ENCODE measurements around the gene SHROOM3.
A peak's percentile ranks its signal among the peaks of the same experiment; 100 is the strongest.

The SHROOM3 gene

DNA sequence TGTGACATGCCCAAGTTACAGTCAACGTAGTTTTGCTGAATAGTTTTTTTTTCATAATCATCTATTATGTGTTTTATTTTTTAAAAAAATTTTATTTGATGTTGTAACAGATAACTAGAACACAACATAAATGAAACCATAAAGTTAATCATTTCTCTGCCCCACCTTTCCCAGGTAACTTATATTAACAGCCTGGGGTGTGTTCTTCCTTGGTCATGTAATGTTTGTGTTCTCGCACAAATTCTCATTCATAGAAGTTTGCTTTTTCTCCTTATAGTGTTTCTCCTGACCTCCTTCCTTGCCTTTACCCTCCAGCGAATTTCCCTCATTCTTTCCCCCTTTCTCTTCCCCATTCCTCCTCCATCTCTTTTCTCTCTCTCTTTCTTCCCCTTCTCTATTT is 248.1 kb downstream of the SHROOM3 start:
- H3K27me3 ChIP-seq (replicated peaks; ENCODE audit: control insufficient read depth, insufficient read depth, low read length) = no peaks in the 10 kb centered on the region; the same call in 1 of the 2 replicates
- H3K36me3 ChIP-seq (ENCODE audit: control insufficient read depth, insufficient read depth, low read length) = no peaks in the 10 kb centered on the region
- DNase-seq (ENCODE audit: extremely low read depth, insufficient read length) = no peak
- TF ChIP-seq, protein P1, sequence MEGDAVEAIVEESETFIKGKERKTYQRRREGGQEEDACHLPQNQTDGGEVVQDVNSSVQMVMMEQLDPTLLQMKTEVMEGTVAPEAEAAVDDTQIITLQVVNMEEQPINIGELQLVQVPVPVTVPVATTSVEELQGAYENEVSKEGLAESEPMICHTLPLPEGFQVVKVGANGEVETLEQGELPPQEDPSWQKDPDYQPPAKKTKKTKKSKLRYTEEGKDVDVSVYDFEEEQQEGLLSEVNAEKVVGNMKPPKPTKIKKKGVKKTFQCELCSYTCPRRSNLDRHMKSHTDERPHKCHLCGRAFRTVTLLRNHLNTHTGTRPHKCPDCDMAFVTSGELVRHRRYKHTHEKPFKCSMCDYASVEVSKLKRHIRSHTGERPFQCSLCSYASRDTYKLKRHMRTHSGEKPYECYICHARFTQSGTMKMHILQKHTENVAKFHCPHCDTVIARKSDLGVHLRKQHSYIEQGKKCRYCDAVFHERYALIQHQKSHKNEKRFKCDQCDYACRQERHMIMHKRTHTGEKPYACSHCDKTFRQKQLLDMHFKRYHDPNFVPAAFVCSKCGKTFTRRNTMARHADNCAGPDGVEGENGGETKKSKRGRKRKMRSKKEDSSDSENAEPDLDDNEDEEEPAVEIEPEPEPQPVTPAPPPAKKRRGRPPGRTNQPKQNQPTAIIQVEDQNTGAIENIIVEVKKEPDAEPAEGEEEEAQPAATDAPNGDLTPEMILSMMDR (IDR thresholded peaks at IDR 0.05; ENCODE audit: insufficient read depth, low read length, poor library complexity, severe bottlenecking) = no peak
- H3K4me3 ChIP-seq (replicated peaks; ENCODE audit: low read depth, low read length) = no peak overlapping the region

DNA sequence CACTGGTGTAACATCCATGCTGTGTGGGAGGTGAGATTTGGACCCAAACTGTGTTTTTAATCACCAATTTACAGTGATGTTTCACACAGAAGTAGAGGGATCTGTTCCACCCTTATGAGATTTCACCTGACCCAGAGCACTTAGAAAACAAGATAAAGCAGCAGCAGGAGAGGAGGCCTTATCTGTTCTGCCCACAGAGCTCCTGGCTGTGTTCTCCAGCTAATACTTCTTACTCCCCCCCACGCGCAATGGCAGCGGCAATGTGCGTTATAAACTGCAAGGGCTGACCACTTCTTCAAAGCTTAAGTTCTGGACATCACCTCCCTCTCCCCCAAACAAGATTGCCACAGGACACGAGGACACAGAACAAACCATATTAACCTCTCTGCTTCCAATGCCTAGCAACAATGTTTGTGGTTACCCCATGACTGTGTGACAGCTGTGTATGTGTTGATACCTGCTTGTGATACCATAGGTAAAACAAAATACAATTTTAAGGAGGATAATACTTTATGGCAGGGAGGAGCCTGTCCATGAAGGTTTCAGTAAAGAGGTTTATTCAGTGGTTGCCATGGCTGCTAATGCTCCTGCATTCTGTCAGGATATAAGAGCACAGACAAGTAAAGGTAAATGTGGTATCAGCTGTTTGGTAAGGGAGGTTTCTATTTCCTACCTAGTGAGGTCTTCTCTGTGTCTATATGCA is 252.9 kb downstream of the SHROOM3 start:
- Histone ChIP-seq H3K4me3 (replicated peaks; ENCODE audit: low read depth, low read length) (no peak overlapping the region), H3K27me3 (replicated peaks; ENCODE audit: control insufficient read depth, insufficient read depth, low read length) (no peaks in the 10 kb centered on the region; the same call in 1 of the 2 replicates), H3K36me3 (ENCODE audit: control insufficient read depth, insufficient read depth, low read length) (no peaks in the 10 kb centered on the region)
- TF ChIP-seq, protein P1 (IDR thresholded peaks at IDR 0.05; ENCODE audit: insufficient read depth, low read length, poor library complexity, severe bottlenecking) = no peak
- DNase-seq (ENCODE audit: extremely low read depth, insufficient read length) = no peak

DNA sequence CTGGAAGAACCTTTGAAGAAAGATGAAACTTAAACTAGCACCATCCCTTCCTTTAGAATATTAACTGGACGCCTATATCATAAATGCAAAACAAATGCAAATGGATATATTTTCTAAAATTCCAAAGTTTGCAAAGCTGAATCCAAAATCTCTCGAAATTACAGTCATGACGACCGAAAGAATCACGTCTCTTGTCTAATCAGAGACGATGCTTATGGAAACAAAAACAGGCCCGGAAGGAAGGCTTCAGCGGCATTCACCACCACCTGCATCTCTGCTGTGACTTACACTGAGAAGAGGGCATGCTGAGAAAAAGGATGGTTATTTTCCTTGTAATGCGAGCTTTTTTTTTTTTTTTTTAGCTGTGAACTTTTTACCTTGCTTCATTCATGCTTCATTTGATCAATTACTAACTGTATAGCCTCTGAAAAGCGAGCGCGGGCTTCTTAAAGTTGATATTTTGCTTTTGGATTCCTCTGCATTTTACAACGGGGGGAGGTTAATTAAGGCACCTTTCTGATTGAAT is 253.7 kb downstream of the SHROOM3 start:
- Histone ChIP-seq H3K36me3 (ENCODE audit: control insufficient read depth, insufficient read depth, low read length) (no peaks in the 10 kb centered on the region), H3K27me3 (replicated peaks; ENCODE audit: control insufficient read depth, insufficient read depth, low read length) (no peaks in the 10 kb centered on the region; the same call in 1 of the 2 replicates), H3K4me3 (replicated peaks; ENCODE audit: low read depth, low read length) (peak overlapping the region; percentile 61)
- TF ChIP-seq, protein P1 (IDR thresholded peaks at IDR 0.05; ENCODE audit: insufficient read depth, low read length, poor library complexity, severe bottlenecking) = no peak
- no peak for DNase-seq (ENCODE audit: extremely low read depth, insufficient read length)

DNA sequence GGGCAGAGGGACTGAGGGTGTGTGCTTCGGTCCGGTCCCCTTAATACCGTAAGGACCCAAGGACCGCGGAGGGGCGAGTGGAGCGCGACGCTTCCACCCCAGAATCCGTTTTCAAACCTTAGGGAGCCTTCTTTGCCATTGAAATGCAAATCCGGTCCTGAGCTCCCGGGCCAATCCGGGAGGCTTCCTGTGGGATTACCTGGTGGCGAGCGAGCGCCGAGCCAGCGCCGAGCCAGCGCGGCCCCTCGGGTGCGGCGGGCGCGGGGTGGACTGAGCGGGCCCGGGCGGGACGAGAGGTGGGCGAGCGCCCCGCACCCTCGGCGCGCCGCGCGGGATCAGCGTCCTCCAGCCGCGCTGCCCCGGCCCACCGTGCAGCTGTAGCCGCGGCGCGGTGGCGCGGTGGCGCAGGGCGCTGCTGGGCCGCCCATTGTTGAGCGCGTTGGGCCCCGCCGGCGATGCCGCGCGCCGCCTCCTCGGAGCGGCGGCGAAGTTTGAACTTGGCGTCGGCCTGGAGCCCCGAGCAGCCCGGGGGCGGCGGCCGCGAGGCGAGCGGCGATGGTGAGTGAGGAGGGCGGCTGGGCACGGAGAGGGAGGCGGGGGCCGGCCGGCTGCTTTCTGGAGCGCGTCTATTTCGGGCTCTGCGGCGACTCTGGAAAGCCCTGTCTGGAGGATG is 254.3 kb downstream of the SHROOM3 start:
- Histone ChIP-seq H3K27me3 (replicated peaks; ENCODE audit: control insufficient read depth, insufficient read depth, low read length) (no peaks in the 10 kb centered on the region; the same call in 1 of the 2 replicates), H3K4me3 (replicated peaks; ENCODE audit: low read depth, low read length) (peak overlapping the region; percentile 61), H3K36me3 (ENCODE audit: control insufficient read depth, insufficient read depth, low read length) (no peaks in the 10 kb centered on the region)
- DNase-seq (ENCODE audit: extremely low read depth, insufficient read length) = peak; percentile 32
- TF ChIP-seq, protein P1 (IDR thresholded peaks at IDR 0.05; ENCODE audit: insufficient read depth, low read length, poor library complexity, severe bottlenecking) = no peak

DNA sequence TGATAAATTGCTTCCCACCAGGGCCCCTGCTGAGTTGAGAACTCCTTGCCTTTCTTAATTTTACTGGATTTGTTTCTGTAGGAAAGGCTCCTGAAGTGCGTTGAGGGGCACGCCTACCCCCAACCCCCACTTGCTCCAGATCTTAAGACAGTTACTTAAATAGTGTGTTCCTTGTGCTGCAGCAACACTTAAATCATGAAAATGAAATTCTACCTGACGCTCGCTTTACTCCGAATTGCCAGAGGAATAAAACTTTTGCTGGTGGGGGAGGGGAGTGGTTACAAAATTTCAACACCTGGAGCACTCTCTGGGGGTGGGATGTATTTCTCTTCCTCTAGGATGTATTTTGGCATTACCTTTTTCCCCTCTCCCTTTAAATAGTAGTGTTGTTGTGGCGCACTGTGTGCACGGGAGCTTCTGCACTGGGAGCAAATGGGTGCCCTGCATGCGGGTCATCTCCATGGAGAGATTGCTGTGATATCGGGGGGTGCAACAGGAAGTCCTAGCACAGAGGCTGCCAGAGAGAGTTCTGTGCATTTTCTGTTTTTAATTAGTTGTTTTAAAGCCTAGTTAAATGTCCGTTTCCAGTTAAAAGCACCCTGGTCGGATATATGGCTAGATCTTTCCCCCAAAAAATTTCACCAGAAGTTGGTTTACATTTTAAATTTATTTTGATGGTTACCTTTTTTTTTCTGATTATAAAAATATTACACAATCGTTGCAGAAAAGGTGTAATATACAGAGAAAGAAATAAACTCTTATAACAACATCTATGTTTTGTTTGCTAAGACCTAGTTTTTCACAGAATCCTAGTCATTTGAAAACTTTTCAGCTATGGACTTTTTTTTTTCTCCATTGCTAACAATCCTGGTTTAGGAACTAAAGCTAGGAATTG is 255.2 kb downstream of the SHROOM3 start:
- TF ChIP-seq, protein P1 (IDR thresholded peaks at IDR 0.05; ENCODE audit: insufficient read depth, low read length, poor library complexity, severe bottlenecking) = no peak
- DNase-seq (ENCODE audit: extremely low read depth, insufficient read length) = no peak

More for the DNA sequence above, 255.2 kb downstream of the SHROOM3 start:
- Histone ChIP-seq H3K36me3 (ENCODE audit: control insufficient read depth, insufficient read depth, low read length) (no peaks in the 10 kb centered on the region), H3K4me3 (replicated peaks; ENCODE audit: low read depth, low read length) (peak overlapping the region; percentile 61), H3K27me3 (replicated peaks; ENCODE audit: control insufficient read depth, insufficient read depth, low read length) (no peaks in the 10 kb centered on the region; the same call in 1 of the 2 replicates)

Measured in GM06990 (cell line).